SU-DHL-6 (cell line): ENCODE measurements around the gene XPNPEP2.

Experiments used
- EZH2phosphoT487 ChIP-seq: fragments of 200-600 bp; sonication (generic), shearing (Covaris generic); conservative IDR thresholded peaks from 2 replicates; pipeline ENCODE4 v1.6.1; 2018; ENCODE audit warnings: mild to moderate bottlenecking, antibody characterized with exemption, low read length, moderate library complexity, mixed read lengths
- TF ChIP-seq, protein P1 (sequence below): fragments of 200-600 bp; sonication (generic); IDR thresholded peaks from one replicate; pipeline ENCODE4 v1.5.1; 2017; ENCODE audit warnings: antibody characterized with exemption, mild to moderate bottlenecking, low read length, moderate library complexity; ENCODE audit not compliant: insufficient read depth, poor library complexity, severe bottlenecking

DNA sequence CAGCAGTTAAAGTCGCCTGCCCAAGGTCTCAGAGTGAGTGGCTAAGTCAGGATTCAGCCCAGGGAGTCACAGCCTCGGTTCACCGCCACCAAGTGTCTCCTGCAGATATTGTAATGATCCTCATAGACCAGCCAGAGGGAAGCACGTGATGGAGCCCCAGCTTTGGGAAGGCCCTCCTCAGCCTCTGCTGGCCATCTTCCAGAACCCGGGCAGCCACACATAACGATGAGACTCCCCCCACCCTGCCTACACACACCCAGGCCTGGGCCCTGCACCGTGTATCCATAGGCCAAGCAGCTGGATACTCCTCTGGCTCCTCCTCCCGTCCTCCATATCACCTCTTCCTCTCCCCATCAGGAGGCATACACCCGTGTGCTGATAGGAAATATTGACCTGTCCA, 21.4 kb downstream of the XPNPEP2 start:
- TF ChIP-seq, protein P1, sequence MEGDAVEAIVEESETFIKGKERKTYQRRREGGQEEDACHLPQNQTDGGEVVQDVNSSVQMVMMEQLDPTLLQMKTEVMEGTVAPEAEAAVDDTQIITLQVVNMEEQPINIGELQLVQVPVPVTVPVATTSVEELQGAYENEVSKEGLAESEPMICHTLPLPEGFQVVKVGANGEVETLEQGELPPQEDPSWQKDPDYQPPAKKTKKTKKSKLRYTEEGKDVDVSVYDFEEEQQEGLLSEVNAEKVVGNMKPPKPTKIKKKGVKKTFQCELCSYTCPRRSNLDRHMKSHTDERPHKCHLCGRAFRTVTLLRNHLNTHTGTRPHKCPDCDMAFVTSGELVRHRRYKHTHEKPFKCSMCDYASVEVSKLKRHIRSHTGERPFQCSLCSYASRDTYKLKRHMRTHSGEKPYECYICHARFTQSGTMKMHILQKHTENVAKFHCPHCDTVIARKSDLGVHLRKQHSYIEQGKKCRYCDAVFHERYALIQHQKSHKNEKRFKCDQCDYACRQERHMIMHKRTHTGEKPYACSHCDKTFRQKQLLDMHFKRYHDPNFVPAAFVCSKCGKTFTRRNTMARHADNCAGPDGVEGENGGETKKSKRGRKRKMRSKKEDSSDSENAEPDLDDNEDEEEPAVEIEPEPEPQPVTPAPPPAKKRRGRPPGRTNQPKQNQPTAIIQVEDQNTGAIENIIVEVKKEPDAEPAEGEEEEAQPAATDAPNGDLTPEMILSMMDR = no peak
- no peak for TF ChIP-seq EZH2phosphoT487
